Activated naive CD4-positive, alpha-beta T cell (primary cell): ENCODE measurements around the gene PHPT1.
"Not testable (repeated sequence)": the region's sequence is repeated elsewhere in the genome, so short reads cannot be mapped to it uniquely, and the experiment has no call there.

Experiments
- DNase-seq, 4 experiments: peaks; one replicate each; lab custom pipeline; 2025; lab: John Stamatoyannopoulos, UW

The PHPT1 gene

DNA sequence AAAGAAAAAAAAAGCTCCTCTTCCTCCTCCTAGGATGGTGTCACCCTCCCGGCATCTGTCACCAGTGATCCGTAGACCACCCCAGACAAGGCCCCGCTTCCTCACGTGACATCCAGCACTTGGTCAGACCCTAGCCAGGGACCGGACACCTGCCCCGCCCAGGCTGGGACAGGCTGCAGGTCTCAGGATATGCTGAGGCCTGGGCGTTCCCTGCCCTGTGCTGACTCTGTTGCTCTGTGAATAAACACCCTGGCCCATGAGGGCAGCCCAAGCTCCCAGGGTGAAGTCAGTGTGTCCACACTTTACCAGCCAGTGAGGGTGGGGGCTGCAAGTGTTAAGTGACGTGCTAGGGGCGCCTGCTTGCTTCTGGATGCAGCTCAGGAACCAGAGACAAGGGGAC is 11.3 kb downstream of the PHPT1 start:
- DNase-seq, result no peak

DNA sequence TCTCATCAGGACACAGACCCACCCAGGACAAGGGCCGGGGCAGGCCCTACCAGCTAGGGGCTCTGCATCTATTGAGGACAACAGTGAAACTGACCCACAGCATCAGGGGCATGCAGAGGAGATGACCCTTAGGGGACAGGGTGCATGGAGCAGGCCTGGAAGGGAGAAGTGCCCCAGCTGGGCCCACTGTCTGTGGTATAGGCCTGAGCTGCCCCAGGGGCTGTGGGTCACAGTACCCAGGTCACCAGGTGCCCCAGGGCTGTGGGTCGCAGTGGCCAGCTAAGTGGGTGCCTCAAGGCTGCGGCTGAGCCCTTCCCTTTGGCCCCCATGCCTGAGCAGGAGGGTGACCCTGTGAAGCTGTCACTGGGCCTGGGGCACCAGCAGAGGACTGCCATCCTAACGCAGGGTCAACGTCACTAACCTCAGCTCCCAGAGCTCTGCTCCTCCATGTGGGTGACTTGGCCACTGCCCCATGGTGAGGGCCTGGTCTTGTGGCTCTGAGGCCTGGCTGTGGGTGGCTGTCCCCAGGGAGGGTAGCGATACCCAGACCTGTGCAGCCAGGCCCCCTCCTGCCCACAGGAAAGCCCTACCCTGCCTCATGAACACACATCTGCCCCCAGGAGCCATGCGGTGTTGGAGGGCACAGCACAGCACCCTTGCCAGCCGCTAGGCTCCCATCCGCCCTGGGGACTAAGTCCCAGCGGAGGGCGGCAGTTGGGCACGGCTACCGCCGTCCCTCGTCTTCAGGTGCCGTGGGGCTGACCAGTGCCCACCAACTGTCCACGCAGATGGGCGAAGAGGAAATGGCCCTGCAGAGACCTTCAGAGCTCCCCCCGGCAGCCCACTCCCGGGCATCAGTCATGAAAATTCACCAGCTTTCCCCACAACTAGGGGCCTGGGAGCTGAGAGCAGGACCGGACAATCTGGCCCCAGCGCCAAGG is 12.0 kb downstream of the PHPT1 start:
- DNase-seq, result no peak

DNA sequence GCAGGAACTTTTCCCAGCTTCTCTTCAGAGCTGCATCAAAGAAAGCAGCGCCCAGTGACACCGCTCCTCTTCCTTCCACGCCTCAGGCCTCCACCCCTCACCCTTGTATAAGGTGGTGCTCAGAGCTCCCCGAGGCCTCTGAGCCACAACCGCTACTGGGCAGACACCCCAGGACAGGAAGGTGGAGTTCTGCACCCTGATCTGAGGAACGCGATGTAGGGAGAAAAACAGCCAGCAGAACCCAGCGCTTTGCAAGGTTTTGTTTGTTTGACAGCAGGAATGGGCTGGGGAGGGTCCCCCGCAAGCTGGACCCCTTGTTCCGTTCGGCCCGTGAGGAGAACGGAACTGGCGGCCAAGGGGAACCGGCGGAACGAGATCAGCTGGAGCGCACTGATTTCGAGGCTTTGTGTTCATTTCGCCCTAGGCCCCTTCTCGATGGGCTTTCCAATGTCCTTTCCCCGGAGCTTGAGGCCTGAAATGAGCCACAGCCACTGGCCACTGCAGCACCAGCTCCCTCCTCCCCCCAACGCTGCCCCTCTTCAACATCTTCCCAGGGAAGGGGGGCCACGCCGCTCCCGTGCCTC is 12.8 kb downstream of the PHPT1 start:
- no peak for DNase-seq

DNA sequence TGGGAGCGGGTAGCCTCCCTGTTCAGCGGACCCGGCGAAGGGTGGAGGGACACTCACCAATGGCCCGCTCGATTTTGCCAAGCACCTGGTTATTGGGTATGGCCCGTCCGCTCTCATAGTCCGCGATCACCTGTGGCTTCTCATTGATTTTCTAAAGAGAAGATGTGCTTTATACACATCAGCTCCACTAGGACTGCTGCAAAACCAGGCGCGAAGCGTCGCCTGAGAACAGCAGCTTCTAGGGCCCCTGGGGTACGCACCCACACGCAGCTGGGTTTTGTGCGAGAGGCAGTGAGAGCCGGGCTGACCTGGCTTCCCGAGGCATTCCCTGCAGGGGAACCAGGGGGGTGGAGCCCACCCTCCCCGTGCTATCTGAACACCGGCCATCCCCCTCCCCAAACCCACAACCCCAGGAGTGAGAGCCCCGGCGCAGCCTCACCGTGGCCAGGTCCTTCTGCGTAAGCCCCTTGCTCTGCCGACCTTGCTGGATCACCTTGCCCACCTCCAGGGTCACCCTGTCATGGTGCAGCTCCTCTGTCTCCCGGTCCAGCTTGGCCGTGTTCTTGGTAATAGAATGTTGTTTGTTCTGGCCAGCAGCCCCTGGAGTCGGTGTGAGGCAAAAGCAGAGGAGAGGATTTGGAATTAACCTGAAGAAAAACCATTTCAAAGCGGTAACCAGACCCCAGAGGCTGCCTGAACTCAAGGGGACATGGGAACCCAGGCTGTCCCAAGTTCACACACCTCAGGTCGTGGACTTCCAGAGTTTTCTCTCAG is 13.8 kb downstream of the PHPT1 start:
- DNase-seq, result no peak

DNA sequence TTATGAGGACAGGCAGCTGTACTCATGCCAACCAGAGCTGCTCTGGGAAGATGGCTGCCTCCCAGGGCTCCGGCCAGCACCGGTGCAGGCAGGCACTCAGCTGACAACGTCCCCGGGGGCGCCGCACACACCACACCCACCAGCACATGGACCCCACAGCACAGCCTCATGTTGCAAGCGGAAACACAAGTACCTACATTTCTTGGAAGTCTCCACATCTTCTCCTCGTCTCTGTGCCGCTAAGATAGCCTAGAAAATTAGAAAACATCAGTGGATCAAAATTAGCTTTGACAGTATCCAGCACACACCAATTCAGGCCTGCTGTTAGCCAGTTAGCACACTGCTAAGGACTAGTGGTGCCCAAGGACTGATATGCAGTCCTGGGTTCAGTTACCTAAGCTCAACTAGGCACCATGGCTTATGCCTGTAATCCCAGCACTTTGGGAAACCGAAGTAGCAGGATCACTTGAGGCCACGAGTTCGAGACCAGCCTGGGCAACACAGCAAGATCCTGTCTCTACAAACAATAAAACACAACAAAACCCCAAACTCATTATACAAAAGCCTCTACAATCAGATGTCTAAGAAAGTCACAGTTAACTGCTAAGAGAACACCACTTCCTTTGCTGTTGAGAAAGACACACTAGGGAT is 14.5 kb downstream of the PHPT1 start:
- no peak for DNase-seq

DNA sequence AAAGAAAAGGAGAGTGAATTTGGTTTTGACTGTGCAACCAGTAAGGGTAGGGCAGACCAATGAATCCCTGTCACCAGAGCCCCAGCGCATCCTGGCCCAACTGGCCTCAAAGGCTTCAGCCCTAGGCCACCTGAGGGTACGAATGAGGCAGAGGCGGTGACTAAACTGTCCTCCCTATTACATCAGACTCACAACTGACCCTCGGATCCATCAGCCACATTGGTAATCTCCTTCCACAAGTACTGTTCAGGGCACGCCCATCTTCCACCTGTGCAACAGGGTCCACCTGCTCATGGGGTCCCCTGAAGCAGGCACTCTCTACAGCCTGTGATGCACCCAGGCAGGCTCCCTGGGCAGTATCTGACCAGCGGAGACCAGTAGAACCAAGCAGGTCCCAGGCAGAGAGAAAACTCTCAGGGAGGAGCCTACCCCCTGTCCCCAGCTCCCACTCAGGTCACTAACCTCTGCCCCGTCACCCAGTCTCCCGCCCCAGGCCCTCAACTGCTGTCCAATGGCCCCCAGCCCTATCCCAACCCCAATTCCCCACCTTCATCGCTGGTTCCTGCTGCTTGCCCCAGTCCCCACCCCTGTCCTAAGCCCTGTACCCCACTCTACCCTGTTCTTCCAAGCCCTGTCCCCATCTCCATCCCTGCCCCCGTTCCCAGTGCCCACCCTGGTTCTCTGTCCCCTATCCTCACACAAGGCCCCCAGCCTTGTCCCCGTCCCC is 16.0 kb downstream of the PHPT1 start:
- DNase-seq, result no peak

DNA sequence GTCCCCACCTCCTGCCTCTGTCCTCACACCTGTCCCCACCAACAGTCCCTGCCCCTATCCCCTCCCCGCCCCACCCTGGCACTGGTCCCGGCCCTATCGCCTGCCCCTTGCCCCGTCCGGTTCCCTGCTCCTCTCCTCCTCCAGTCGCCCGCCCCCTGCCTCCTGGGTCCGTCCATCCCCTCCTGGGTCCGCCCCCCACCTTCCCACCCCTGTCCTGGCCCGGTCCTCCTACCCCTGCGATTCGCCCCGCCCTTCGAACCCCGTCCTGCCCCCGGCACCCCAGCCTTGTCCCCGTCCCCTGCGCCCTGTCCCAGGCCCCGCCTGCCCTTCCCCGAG is 16.5 kb downstream of the PHPT1 start:
- no peak for DNase-seq

DNA sequence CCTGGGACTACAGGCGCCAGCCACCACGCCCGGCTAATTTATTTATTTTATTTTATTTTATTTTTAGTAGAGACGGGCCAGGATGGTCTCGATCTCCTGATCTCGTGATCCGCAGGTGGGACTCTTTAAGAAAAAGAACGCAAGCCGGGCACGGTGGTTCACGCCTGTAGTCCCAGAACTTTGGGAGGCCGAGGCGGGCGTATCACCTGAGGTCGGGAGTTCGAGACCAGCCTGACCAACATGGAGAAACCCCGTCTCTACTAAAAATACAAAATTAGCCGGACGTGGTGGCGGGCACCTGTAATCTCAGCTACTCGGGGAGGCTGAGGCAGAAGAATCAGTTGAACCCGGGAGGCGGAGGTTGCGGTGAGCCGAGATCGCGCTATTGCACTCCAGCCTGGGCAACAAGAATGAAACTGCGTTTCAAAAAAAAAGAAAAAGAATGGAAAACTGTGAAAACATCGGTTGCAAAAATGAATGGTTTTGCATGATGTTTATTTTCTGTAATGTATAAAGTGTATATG is 17.8 kb downstream of the PHPT1 start:
- DNase-seq, result not testable (repeated sequence)

DNA sequence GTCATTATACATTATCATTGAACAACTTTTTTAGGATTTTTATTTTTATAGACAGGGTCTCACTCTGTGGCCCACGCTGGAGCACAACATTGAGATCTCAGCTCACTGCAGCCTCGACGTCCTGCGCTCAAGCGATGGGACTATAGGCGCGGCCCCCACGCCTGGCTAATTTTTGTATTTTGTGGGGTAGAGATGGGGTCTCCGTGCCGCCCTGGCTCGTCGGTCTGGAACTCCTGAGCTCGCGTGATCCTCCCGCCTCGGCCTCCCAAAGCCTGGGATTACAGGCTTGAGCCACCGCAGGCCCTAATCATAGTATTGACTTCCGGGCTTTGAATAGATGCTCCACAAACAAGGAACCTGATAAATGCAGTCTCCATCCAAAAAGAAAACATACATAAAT is 18.3 kb downstream of the PHPT1 start:
- no peak for DNase-seq

DNA sequence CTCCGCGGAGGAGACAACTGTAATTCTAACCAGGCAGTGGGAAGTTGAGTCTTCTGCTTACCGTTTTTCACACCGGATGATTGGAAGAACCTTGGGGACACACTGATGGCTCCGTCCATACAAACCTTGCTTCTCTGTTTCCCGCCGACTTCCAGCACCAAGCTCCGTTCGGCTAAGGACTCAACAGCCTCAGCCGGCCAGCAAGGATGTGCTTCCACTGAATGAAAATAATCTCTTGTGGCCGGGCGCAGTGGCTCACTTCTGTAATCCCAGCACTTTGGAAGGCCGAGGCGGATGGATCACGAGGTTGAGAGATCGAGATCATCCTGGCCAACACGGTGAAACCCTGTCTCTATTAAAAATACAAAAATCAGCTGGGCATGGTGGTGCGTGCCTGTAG is 18.7 kb downstream of the PHPT1 start:
- no peak for DNase-seq

DNA sequence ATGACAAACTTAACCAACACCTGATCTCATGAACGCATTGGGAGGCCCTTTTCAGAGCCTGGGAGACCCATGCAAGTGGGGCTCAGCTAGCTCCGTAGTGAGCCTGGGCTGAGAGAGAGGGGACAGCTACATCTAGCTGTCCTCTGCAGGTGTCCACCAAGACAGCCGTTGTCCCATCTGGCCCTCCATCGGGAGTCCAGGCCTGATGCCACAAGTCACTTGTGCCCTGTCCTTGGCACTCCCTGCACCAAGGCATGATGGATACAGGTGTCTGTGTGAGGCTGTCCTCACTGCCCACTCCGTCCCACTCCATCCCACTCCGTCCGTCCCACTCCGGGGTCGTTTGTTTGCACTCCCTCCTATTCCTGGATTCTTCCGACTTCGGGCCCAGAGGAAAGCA is 19.4 kb downstream of the PHPT1 start:
- no peak for DNase-seq

DNA sequence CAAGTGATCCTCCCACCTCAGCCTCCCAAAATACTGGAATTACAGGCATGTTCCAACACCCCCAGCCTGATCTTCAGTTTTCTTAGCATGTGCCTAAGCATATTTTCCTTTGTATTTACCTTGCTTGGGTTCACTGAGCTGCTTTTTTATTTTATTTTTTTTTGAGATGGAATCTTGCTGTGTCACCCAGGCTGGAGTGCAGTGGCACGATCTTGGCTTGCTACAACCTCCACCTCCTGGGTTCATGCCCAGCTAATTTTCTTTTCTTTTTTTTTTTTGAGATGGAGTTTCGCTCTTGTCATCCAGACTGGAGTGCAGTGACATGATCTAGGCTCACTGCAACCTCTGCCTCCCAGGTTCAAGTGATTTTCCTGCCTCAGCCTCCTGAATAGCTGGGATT is 20.4 kb downstream of the PHPT1 start:
- not testable (repeated sequence) for DNase-seq

DNA sequence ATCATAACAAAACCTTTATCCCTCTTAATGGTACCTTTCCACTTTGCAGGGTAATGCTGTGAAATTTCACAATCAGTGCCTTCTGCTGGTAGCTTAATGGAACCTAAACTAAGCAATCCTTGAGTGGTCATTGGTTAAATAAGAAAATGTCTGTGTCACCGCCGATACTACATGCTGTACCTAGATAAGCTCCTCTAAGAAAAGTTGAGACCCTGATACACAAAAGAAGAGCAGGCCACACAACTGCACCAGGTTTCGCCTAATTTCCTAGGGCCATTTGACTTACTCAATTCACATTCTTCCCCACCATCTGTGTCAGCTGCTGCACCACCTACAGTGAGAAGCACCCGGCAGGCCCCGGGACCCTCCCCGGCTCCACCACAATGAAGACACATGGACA is 25.9 kb downstream of the PHPT1 start:
- DNase-seq, result no peak

DNA sequence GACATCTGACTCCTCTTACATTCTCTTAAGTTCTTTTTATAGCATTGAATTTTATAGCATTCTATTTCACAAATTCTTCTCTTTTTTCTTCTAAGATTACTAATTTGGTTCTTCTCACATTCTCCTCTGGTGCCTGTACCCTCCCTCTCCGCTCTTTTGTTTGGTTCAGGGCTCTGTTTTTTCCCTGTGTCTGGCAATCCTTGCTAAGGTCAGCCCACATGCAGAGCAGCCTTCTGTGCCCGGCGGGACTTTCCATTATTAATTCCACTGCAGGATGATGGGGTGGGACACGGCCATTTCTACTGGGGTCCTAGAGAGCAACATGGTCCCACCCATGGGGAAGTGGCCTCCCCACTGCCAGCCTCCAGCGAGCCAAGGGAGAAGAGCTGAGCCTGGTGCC is 27.3 kb downstream of the PHPT1 start:
- no peak for DNase-seq

DNA sequence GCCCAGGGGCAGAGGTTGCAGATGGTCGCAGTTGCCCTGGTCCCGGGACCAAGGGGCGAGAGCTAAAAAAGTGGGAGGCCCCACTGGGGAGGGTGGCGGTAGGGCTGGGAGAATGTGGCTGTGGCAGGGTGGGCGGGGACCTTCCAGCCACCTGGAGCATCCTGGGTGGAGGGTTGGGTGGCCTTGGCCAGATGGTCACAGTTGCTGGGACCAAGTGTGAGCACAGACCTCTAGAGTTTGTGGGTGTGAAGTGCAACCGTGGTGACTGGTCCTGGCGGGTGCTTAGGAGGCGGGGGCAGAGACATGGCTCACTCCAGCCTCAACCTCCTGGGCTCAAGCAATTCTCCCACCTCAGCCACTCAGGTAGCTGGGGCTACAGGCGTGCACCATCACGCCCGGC is 31.4 kb downstream of the PHPT1 start:
- no peak for DNase-seq

DNA sequence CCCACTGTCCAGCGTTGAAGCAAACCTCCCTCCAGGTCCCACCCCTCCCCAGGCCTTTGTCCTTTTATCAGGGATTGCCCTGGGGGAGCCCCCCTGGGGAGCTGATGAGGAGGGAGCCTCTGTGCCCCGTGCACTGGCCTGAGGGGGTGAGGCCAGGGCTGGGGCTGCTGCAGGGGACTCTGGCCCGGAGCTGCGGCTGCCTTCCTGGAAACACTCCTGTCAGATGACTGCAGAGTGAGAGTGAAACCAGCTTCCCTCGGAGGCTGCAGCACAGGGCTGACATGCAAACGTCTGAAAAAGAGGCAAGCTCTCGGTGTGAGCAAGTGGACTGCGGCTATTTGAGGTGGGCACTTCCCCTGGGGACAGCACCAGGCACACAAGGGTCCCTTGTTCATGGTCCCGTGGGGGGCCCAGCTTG is 32.5 kb downstream of the PHPT1 start:
- DNase-seq, result no peak

DNA sequence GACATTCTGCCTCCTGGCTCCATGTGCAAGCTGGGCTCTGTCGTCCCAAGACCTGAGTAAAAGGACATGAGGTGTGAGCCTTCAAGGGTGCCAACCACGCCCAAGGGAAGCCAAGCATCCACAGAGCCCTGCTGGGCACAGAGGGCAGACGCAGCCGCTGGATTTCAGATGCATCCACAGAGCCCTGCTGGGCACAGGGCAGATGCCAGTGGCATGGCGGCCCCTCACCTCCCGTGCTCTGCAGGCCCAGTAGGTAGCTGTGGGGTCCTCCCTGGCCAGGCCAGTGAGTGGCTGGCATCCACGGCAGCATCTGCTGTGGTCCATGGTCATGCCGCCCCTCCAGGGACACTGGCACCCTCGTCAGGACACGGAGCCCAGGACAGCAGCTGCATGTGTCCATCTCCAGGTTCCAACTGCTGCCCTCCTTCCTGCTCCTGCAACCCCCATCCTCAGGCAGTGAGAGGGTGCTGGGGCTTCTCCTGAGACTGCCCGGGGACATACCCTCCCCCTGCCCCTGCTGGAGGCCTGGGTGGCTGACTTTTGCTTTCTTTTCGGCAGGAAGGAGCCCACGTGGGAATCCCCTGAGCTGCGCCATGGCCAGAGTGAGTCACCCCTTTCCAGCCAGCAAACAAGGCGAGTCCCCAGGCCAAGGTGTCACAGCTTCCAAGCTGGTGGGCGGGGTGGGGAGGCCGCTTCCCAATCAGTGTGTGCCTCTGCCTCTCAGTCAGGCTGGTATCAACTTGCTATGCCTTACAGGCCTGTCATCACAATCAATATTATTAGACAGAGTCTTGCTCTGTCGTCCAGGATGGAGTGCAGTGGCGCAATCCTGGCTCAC is 33.1 kb downstream of the PHPT1 start:
- peak; percentile 51 to 69 (median 66) for DNase-seq

DNA sequence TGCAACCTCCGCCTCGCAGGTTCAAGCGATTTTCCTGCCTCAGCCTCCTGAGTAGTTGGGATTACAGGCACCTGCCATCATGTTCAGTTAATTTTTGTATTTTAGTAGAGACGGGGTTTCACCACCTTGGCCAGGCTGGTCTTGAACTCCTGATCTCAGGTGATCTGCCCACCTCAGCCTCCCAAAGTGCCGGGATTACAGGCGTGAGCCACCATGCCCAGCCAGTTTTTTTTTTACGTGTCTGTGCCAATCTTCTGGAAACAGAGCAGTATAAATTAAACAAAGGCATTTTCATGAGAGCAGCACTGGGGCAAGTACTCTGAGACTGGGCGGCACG is 33.7 kb downstream of the PHPT1 start:
- not testable (repeated sequence) for DNase-seq

DNA sequence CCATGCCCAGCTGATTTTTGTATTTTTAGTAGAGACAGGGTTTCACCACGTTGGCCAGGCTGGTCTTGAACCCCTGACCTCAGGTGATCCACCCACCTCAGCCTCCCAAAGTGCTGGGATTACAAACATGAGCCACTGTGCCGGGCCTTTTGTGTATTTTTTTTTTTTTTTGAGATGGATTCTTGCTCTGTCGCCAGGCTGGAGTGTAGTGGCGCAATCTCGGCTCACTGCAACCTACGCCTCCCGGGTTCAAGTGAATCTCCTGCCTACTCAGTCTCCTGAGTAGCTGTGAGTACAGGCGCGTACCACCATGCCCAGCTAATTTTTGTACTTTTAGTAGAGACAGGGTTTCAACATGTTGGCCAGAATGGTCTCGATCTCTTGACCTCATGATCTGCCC is 34.5 kb downstream of the PHPT1 start:
- DNase-seq, result not testable (repeated sequence)

DNA sequence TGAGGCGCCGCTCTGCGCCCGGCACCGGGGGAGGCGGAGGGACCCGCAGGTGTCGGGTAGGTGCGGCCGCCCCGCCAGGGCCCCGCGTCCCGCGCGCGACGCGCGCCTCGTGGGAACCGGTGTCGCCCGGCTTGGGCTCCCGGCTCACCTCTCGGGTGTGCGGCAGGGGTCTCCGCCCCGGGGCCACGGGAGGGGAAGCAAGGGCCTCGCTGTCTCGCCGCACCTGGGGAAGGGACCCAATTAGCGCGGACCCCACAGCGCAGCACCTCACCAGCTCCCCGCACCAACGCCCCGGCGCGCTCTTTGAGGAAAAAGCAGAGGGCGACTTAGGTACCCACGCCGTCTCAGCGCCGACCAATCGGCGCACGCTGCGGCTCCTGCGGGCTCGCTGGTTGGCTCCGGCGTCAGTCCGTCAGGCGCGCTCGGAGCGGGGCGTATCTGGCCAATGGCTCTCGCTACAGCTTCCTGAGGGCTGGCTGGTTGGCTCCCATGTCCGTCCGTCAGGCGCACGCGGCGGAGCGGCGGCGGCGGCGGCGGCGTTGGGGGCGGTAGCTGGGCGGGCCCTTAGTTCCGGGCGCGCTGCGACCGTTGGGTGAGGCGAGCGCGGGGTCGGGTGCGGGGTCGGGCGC is 36.9 kb downstream of the PHPT1 start, which contains the start of gene TRAF2:
Gene TRAF2 (plus strand): TSS at position 567 of the 629 bp plus-strand sequence. CDS start 12,225 bp downstream, outside the sequence.
- DNase-seq, result peak; percentile 90 to 96 (median 94)
